Colonic mucosa (tissue), 4 donors: ENCODE results near the gene PCDHGB6. TPM values are rescaled to one million over a fixed set of nuclear protein-coding genes. Genes with fewer than 3 reads are reported as not detected.
"Not testable (repeated sequence)": the region's sequence is repeated elsewhere in the genome, so short reads cannot be mapped to it uniquely, and the experiment has no call there.

ENCODE experiments used
- DNase-seq: peaks from one replicate; pipeline ENCODE4 v3.0.0-alpha.2; 2020
- H3K27ac ChIP-seq: fragments of 200-600 bp; one replicate; pipeline ENCODE4 v1.8.0; 2021
- H3K27me3 ChIP-seq: fragments of 200-600 bp; one replicate; pipeline ENCODE4 v1.8.0; 2021
- H3K36me3 ChIP-seq: fragments of 200-600 bp; one replicate; pipeline ENCODE4 v1.8.0; 2021
- H3K4me1 ChIP-seq: fragments of 200-600 bp; one replicate; pipeline ENCODE4 v1.8.0; 2021; ENCODE audit warnings: mild to moderate bottlenecking
- H3K4me3 ChIP-seq: fragments of 200-600 bp; one replicate; pipeline ENCODE4 v1.8.0; 2021
- H3K9ac ChIP-seq, 2 donors: one replicate each; pipeline ENCODE4 v1.7.0; 2013; ENCODE audit warnings: control low read depth in 2 of 2, low read depth in 2 of 2, low read length in 2 of 2
- H3K9me3 ChIP-seq: fragments of 200-600 bp; one replicate; pipeline ENCODE4 v1.8.0; 2021
- CTCF ChIP-seq: fragments of 200-600 bp; IDR thresholded peaks from one replicate; pipeline ENCODE4 v1.8.0; 2022; ENCODE audit warnings: antibody characterized with exemption, mild to moderate bottlenecking
- intact Hi-C: fragments of 100-400 bp; cut with DNase I; formaldehyde crosslinking; loops from one replicate; pipeline ENCODE4 v1.14.1; 2022
- total RNA-seq, 2 donors: library from RNA; stranded (reverse); fragmentation: NEBNext Ultra II Directional in 1 of 2; extraction: Animal tissue kit (Norgen Biotek cat#: 25700) in 1 of 2; gene quantifications; one replicate each; pipeline ENCODE4 v1.2.1, GENCODE V29; 2021
- donor health status: healthy.
- donor health status: DM: no; HTN: no; CAD: no.
- donor health status: DM: no; HTN: no; CAD: no.

PCDHGB6 gene
- total RNA-seq, 2 donors from 2014 or later = 1.0 to 1.8 TPM

- DNase-seq = peak; percentile 40
- H3K9ac ChIP-seq, H3K36me3 ChIP-seq, H3K27me3 ChIP-seq, H3K4me1 ChIP-seq, H3K27ac ChIP-seq, intact Hi-C loops, H3K4me3 ChIP-seq, H3K9me3 ChIP-seq: not testable (repeated sequence)
- peak; percentile 52 for TF ChIP-seq CTCF
Observed at GRCh38 chr5:141397756-141398551, 9.9 kb upstream of the PCDHGB6 start, which contains the start of gene PCDHGB5. TSS of gene PCDHGB5 (plus strand) at chr5:141397947. CDS start at chr5:141398128, 181 bp downstream.

- intact Hi-C loops = no loop called here
- Histone ChIP-seq H3K9ac (no peak overlapping the region), H3K4me3 (no peak overlapping the region), H3K36me3 (no peaks in the 10 kb centered on the region), H3K4me1 (no peaks in the 10 kb centered on the region), H3K27me3 (no peaks in the 10 kb centered on the region), H3K27ac (no peak overlapping the region), H3K9me3 (no peaks in the 10 kb centered on the region)
- DNase-seq = no peak
- no peak for TF ChIP-seq CTCF
Observed at GRCh38 chr5:141398608-141399007, 9.2 kb upstream of the PCDHGB6 start.

- intact Hi-C loops = no loop called here
- no peak for DNase-seq
- H3K9me3 ChIP-seq = no peaks in the 10 kb centered on the region
- no peak overlapping the region for H3K9ac ChIP-seq
- H3K36me3 ChIP-seq = no peaks in the 10 kb centered on the region
- H3K4me3 ChIP-seq = no peak overlapping the region
- TF ChIP-seq CTCF = no peak
- no peak overlapping the region for H3K27ac ChIP-seq
- H3K27me3 ChIP-seq = no peaks in the 10 kb centered on the region
- H3K4me1 ChIP-seq = no peaks in the 10 kb centered on the region
Observed at GRCh38 chr5:141399555-141400258, 8.1 kb upstream of the PCDHGB6 start.

GRCh38 chr5:141402553-141403243 lies 5.1 kb upstream of the PCDHGB6 start, which contains the start of gene PCDHGA9:
TSS of gene PCDHGA9 (plus strand) at chr5:141402778. CDS start at chr5:141402953, 175 bp downstream.
- H3K36me3 ChIP-seq = no peaks in the 10 kb centered on the region
- no peak within 1 kb of the TSS for H3K27ac ChIP-seq
- intact Hi-C loops = no loop called here
- H3K9me3 ChIP-seq = no peaks in the 10 kb centered on the region
- no peak for TF ChIP-seq CTCF
- DNase-seq = no peak
- no peak within 1 kb of the TSS for H3K9ac ChIP-seq
- H3K4me3 ChIP-seq = no peak within 1 kb of the TSS
- no peaks in the 10 kb centered on the region for H3K27me3 ChIP-seq
- H3K4me1 ChIP-seq = no peaks in the 10 kb centered on the region

- no peak for DNase-seq
- Histone ChIP-seq H3K27ac (no peak overlapping the region), H3K9me3 (no peaks in the 10 kb centered on the region), H3K36me3 (no peaks in the 10 kb centered on the region), H3K4me1 (no peaks in the 10 kb centered on the region), H3K27me3 (no peaks in the 10 kb centered on the region), H3K4me3 (no peak overlapping the region), H3K9ac (no peak overlapping the region)
- no peak for TF ChIP-seq CTCF
- intact Hi-C loops = no loop called here
Observed at GRCh38 chr5:141403387-141403786, 4.4 kb upstream of the PCDHGB6 start.
